HG03521 (cell line): Measurements from ENCODE around the gene PTCRA.
"Not testable (repeated sequence)": the region's sequence is repeated elsewhere in the genome, so short reads cannot be mapped to it uniquely, and the experiment has no call there.

Experiments
- ATAC-seq: cut with Tn5 transposase; IDR thresholded peaks from one replicate; pipeline ENCODE4 v1.9.1; 2021; ENCODE audit warnings: mild to moderate bottlenecking, moderate library complexity; ENCODE audit not compliant: unreplicated experiment

PTCRA gene

DNA sequence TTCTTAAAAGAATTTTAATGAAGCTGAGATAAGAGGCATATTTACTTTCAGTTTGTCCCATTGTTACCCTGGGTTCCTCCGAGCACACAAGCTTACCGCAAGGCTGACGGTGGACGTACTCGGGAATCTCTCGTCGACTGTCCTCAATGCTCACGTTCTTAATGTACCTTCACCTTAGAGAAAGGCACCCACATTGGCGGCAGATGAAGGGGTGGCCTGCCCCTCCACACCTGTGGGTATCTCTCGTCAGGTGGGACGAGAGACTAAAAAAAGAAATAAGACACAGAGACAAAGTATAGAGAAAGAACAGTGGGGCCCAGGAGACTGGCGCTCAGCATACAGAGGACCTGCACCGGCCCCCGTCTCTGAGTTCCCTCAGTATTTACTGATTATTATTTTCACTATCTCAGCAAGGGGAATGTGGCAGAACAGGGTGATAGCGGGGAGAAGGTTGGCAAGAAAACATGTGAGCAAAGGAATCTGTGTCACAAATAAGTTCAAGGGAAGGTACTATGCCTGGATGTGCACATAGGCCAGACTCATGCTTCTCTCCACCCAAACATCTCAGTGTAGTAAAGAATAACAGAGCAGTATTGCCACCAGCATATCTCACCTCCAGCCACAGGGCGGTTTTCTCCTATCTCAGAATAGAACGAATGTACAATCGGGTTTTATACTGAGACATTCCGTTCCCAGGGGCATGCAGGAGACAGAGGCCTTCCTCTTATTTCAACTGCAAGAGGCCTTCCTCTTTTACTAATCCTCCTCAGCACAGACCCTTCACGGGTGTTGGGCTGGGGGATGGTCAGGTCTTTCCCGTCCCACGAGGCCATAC lies 13.2 kb upstream of the PTCRA start:
- not testable (repeated sequence) for ATAC-seq

DNA sequence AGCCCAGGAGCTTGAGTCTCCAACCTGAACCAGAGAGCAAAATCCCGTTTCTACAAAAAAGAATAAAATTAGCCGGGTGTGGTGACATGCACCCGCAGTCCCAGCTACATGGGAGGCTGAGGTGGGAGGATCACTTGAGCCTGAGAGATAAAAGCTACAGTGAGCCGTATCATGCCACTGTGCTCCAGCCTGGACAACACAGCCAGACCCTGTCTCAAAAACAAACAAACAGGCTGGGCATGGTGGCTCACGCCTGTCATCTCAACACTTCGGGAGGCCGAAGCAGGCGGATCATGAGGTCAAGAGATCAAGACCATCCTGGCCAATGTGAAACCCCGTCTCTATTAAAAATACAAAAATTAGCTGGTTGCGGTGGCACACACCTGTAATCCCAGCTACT lies 11.4 kb upstream of the PTCRA start:
- ATAC-seq = no peak

DNA sequence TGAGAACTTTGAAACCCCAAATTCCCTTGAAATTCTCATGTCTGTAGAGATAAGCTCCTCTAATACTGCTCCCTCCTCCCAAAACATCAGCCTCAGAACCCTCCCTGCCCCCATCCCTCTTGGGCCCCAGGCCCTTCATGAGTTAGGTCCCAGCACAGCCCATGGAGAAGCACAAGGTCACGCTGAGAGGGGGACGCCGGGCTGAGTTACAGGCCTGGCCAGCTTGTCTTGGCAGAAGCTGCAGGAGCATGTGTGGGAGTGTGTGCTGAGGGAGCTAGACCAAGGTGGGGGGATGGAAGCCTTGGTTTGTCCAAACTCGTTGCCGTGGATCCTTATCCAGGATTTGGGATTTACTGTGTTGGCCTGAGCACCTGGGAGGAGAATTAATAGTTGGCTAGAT lies 8.5 kb upstream of the PTCRA start:
- no peak for ATAC-seq

DNA sequence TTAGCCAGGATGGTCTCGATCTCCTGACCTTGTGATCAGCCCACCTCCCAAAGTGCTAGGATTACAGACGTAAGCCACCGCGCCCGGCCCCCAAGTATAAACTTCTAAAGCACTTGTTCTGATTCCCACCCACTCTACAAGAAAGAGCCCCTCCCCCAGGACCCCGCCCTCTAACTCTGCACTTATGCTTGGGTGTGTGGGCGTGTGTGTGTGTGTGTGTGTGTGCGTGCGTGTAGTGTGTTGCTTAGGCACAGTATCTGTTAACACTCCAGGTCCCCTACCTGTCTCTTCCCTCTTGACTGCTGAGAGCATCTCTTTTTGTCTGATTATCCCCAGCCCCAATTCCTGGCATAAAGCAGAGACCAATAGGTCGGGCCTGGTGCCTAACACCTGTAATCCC lies 6.0 kb upstream of the PTCRA start:
- ATAC-seq = no peak

DNA sequence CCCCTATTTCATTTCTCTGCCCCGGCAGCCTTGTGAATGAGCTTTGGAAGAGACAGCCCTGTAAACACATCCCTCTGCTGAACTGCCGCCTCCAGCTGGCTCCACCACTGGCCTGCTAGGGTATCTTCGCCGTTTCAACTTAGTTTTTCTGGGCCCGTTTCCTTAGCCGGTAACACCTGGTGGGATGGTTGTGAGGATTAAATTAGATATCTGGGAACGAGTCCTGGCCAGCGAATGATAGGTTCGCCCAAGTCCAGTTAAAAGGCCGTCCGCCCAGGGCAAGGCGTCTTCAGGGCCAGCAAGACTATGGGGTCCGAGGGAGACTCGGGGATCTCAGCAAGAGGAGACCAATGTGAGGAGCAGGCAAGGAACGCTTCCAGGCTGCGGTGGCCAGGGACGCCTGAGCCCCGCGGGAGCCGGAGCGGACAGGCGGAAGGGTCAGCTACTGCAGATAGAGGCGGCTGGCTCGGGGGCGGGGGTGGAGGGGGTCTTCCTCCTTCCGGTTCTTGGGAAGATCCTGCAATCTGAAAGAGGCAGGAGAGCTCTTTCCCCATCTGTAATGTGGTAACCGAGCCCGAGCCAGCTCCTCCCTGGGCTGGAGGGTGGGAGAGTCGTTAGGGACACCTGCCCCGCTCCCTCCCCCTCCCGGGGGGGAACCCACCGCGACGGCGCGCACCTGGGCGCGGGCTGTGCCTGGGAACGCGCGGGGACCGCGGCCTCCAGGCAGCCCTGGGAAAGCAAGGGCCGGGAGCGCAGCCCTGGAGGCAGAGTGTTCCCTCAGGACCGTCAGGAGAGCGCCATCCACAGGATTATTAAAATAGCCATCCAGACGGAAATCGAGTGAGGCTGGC lies 4.5 kb upstream of the PTCRA start:
- ATAC-seq = no peak

DNA sequence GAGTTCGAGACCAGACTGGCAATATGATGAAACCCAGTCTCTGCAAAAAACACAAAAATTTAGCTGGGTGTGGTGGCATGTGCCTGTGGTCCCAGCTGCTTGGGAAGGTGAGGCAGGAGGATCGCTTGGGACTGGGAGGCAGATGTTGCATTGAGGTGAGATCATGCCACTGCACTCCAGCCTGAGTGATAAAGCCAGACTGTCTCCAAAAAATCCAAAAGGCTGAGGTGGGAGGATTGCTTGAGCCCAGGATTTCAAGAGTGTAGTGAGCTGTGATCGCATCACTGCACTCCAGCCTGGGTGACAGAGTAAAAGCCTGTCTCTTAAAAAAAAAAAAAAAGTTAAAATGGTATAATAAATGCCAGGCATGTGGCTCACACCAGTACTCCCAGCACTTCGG lies 1.3 kb upstream of the PTCRA start:
- no peak for ATAC-seq

DNA sequence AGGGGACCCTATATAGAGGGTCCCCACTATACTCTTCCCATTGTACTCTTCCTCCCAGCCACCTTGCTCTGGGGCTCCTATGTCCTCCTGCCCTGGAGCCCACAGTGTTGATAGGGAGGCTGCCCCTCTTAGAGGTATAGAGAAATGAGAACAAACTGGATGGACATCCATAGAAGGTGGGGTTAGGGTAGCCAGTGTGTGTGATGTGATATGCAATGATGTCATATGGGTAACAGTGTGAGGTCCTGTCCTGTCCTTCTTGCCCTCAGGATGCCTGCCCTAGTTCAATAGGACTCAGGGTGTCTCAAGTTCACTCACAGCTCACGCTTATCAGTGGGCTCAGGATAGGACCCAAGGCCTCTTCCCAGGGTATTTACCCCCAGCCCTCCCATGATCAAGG lies 435 bp downstream of the PTCRA start:
- no peak for ATAC-seq

DNA sequence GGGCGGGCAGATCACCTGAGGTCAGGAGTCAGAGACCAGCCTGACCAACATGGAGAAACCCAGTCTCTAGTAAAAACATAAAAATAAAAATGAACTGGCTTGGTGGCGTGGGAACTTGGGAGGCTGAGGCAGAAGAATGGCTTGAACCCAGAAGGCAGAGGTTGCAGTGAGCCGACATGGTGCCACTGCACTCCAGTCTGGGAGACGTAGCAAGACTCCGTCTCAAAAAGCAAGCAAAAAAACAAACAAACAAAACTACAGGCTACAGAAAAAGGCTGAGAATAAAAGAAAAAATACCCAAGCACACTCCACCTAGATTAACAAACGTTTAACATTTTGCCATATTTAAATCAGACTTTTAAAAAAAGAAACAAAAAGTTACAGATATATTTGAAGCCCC lies 5.9 kb downstream of the PTCRA start:
- no peak for ATAC-seq

DNA sequence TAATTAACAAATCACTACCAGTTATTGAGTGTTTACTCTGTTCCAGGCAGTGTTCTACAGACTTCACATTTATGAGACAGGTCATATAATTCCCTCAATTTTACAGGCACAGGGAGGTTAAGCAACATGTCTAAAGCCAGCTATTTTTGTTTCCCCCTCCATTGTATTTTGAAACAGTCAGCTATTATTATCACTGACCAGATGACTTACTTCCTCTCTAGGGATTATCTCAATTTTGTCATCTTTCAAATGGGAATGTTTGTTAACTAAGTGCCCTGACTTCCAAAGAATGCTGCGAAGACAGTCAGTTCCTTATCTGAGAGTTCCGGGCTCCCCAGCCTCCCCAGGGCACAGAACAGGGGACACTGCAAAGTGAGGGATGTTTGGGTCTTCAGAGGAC lies 7.8 kb downstream of the PTCRA start:
- ATAC-seq = no peak

DNA sequence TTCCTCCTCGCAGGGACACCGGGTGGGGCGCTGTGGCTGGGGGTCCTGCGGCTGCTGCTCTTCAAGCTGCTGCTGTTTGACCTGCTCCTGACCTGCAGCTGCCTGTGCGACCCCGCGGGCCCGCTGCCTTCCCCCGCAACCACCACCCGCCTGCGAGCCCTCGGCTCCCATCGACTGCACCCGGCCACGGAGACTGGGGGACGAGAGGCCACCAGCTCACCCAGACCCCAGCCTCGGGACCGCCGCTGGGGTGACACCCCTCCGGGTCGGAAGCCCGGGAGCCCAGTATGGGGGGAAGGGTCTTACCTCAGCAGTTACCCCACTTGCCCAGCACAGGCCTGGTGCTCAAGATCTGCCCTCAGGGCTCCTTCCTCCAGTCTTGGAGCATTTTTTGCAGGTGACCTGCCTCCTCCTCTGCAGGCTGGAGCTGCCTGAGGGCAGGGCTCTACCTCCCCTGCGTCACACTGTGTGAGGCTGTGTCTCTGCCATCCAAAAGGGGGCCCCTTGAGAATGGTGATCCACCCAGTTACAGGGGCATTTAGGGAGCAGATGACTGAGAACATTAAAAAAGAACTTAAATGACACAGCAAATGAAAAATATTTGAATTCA lies 9.5 kb downstream of the PTCRA start:
- ATAC-seq = no peak

DNA sequence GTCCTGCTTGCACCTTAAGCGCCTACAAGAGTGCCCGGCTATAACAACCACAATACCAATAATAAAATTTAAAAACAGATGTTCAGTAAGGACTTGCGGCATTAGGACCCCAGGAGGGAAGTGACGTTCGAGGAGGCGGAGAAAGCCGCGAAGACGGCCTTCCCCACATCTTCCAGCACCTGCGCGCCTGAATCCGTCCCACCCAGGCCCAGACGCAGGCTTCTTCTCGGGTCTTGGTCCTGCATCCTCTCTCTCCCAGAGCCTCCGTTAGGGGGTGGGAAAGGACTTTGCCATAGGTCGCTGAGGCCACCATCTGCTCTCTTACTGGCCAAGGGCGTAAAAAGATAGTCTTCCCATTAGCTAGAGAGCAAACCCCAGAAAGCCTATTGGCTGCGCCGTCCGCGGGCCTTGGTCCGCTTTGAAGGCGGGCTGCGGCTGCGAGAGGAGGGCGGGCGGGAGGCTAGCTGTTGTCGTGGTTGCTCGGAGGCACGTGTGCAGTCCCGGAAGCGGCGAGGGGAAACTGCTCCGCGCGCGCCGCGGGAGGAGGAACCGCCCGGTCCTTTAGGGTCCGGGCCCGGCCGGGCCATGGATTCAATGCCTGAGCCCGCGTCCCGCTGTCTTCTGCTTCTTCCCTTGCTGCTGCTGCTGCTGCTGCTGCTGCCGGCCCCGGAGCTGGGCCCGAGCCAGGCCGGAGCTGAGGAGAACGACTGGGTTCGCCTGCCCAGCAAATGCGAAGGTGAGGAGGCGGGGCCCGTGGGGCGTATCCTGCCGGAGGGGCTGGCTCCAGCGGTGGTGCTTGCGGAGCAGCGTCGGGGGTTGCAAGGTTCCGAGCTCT lies 13.3 kb downstream of the PTCRA start, which contains the start of gene CNPY3:
TSS of gene CNPY3 (plus strand) at position 495 of the 835 bp plus-strand sequence. CDS start at position 586, 91 bp downstream.
- ATAC-seq = peak; percentile 74

DNA sequence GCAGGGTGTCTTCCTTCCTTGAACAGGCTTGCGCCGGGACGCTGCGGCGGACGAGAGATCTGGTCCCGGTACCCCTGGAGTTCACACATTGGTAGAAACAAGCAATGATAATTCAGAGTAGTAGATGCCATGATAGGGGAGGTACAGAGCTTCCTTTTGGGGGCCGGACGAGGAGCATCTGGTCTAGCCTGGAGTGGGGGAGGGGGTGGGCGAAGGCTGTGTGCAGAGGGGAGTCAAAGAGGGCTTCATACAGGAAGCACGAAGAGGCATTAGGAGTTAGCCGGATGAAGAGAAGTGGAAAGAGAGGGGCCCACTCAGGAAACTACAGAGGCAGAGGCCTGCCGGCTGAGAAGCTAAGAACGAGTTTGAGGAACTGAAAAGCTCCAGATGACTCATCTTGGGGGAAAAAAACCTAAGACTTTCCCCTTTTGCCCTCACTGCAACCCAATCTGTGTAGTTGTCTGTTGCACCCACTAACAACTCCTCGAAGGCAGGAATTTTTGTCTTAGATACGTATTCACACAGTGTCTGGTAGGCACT lies 14.0 kb downstream of the PTCRA start:
- ATAC-seq = peak; percentile 45

DNA sequence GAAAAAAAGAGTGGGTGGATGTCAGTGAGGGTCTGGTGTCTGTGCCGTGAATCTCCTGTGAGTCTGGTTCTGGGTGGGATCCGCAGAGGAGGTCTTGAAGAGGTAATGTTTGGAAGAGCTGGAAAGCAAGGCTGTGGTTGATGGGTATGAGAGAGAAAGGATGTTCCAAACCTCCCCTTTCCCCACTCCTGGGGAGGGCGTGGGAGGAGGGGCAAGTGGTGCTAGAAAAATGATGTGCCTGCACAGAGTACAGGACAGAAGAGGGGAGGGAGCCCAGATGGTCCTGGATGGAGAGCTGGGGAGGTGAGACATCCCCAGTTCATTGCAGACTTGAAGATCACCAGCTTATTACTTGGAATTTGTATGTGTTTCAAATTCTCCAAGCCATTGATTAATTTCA lies 16.6 kb downstream of the PTCRA start:
- ATAC-seq = no peak

DNA sequence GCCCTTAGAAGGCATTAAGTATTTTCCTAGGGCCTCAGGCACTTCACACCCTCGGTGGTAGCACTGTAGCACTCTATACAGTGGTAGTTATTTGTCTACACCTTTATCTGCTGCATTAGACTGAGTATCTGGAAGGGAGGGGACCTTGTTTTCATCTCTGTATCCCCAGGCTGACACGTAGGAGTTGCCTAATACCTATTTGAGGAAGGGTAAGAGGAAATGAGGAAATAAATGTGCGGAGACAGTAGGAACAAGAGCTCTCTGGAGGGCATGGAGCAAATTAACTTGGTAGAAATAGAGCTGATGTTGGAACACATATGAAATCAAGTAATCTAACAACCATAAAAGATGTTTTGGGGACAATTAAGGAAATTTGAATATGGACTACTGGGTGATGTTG lies 17.4 kb downstream of the PTCRA start:
- no peak for ATAC-seq

DNA sequence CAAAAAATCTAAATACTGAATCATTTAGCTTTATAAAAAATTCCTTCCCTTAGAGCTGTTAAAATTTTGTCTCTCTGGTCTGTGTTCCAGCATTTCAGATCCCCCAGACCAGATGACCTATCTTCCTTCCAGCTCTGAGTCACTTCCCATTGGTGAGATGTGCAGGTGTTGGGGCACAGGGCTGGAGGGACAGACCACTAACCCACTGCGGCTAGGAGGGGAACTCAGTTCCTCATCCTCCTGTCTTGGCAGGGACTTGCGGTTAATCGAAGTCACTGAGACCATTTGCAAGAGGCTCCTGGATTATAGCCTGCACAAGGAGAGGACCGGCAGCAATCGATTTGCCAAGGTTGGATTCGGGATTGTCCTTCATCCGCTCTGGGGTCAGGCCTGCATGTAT lies 19.5 kb downstream of the PTCRA start:
- ATAC-seq = no peak

DNA sequence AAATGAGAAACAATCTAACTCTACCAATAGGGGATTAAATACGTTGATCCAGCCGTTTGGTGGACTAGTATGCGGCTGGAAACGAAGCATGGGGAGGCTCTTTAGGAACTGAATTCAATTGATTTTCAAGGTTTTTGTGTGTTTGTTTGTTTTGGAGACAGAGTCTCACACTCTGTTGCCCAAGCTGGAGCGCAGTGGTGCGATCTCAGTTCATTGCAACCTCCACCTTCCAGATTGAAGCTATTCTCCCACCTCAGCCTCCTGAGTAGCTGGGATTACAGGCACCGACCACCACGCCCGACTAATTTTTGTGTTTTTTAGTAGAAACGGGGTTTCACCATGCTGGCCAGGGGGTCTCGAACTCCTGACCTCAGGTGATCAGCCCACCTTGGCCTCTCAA lies 20.5 kb downstream of the PTCRA start:
- ATAC-seq = no peak

DNA sequence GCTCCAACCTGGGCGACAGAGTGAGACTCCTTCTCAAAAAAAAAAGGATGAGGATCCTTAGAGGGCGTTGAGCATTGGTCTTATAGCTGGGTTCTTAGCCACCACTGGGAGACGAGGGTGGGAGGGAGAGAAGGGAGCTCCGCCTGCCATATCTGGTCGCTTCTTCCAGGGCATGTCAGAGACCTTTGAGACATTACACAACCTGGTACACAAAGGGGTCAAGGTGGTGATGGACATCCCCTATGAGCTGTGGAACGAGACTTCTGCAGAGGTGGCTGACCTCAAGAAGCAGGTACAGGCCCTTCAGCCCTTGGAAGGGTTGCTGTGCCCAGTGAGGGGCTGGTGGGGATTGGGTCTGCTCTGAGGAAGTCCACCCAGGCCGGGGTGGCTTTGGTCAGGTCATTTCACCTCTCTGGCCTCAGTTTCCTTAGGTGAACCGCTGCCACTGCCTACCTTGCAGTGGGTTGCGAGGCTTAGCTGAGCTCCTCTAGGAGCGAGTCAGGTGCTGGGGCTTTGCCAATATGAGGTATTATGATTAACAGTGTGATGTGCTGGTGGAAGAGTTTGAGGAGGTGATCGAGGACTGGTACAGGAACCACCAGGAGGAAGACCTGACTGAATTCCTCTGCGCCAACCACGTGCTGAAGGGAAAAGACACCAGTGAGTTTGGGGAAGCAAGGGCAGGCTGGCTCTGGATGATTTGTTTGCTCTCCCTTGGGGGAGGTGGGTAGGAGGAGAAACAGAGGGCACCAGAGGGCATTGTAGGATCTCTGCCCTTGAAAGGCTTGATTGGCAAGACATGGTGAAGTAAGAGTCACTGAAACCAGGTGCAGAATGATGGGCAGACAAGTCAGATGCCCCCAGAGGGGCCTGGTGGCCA lies 21.9 kb downstream of the PTCRA start:
- ATAC-seq = no peak

DNA sequence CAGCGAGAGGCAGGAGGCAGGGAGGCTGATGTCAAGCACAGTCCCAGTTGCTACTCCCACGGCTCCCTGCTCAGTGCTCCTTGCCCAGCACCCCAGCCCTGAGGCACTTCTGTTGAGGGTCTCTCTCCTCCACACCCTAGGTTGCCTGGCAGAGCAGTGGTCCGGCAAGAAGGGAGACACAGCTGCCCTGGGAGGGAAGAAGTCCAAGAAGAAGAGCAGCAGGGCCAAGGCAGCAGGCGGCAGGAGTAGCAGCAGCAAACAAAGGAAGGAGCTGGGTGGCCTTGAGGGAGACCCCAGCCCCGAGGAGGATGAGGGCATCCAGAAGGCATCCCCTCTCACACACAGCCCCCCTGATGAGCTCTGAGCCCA lies 22.6 kb downstream of the PTCRA start:
- no peak for ATAC-seq

DNA sequence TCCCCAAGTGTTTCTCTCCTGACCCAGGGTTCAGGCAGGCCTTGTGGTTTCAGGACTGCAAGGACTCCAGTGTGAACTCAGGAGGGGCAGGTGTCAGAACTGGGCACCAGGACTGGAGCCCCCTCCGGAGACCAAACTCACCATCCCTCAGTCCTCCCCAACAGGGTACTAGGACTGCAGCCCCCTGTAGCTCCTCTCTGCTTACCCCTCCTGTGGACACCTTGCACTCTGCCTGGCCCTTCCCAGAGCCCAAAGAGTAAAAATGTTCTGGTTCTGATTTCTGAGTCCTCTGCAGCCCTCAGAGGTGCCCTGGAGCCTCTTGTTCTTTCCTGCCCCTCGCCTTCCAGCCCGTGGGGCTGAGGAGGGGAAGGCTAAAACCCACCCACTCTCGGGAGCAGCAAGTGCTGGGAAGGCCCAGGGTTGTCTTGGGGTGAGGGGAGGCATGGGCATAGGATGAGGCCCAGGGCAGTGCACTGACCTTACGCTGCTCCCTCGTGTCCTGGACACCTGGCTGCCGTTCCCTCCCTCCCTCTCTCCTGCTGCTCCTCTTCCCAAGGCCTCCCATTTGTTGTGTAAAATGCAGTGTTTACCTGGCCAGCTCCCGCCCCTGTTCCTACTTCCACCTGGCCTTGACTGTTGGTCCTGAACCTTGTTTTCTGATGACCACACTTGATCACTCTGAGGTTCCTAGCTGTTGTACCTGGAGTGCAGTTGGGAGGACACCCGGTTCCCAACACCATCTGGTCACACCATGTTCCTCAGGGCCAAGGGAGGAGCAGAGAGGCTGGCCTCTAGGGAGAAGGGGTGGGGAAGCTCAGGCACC lies 23.3 kb downstream of the PTCRA start:
- ATAC-seq = no peak
